K562 (cell line): Measurements from ENCODE around the gene TIMM17A. TPM values are rescaled to one million over a fixed set of nuclear protein-coding genes. Genes with fewer than 3 reads are reported as not detected.

ENCODE experiments used
- AFF1 ChIP-seq, 2 experiments: fragments of 450-650 bp; IDR thresholded peaks; 2 replicates each; pipeline ENCODE4 v1.6.1; 2018; ENCODE audit warnings: mild to moderate bottlenecking in 2 of 2, low read depth in 1 of 2; ENCODE audit not compliant: partially characterized antibody in 2 of 2
- ARNT ChIP-seq, 2 experiments: fragments of 450-650 bp; IDR thresholded peaks; 2 replicates each; pipeline ENCODE4 v1.6.1; 2016; ENCODE audit warnings: mild to moderate bottlenecking in 1 of 2
- BHLHE40 ChIP-seq: IDR thresholded peaks from 2 replicates; pipeline ENCODE4 v1.6.1; 2011; ENCODE audit warnings: low read length, improper control_type of control experiment
- CTCF ChIP-seq, 3 experiments: IDR thresholded peaks in 2 of 3; conservative IDR thresholded peaks in 1 of 3; 2 replicates each; pipeline ENCODE4 v1.5.1; 2011 to 2012; ENCODE audit warnings: low read length in 3 of 3, mild to moderate bottlenecking in 3 of 3, control low read depth in 2 of 3, improper control_type of control experiment in 1 of 3, inconsistent platforms in 1 of 3, low read depth in 1 of 3, mixed read lengths in 1 of 3, moderate library complexity in 1 of 3; ENCODE audit not compliant: insufficient read depth in 2 of 3
- ETV6 ChIP-seq, 3 experiments: fragments of 150-350 bp in 1 of 3; sonication (generic) in 1 of 3; formaldehyde crosslinking in 1 of 3; IDR thresholded peaks; 2 replicates each; pipeline versions ENCODE4 v1.6.1 to v1.8.0; 2014 to 2022; ENCODE audit warnings: borderline replicate concordance in 2 of 3, low read depth in 2 of 3, antibody characterized with exemption in 1 of 3, low read length in 1 of 3, mild to moderate bottlenecking in 1 of 3, missing genetic modification reagents in 1 of 3
- FOXA3 ChIP-seq, 2 experiments: fragments of 450-650 bp in 1 of 2; sonication (generic) in 1 of 2; formaldehyde crosslinking; IDR thresholded peaks in 1 of 2; conservative IDR thresholded peaks in 1 of 2; 2 replicates each; pipeline versions ENCODE4 v1.4.0 to v1.8.0; 2020 to 2022; ENCODE audit warnings: mild to moderate bottlenecking in 2 of 2, missing genetic modification reagents in 1 of 2
- L3MBTL2 ChIP-seq: fragments of 450-650 bp; IDR thresholded peaks from 2 replicates; pipeline ENCODE4 v1.6.1; 2016; ENCODE audit warnings: mild to moderate bottlenecking, moderate library complexity
- MAZ ChIP-seq, 2 experiments: fragments of 450-650 bp in 1 of 2; sonication (generic) in 1 of 2; formaldehyde crosslinking; IDR thresholded peaks in 1 of 2; conservative IDR thresholded peaks in 1 of 2; 2 replicates each; pipeline versions ENCODE4 v1.4.0 to v1.5.0; 2020; ENCODE audit warnings: mild to moderate bottlenecking in 1 of 2, missing genetic modification reagents in 1 of 2
- MTA2 ChIP-seq: fragments of 450-650 bp; IDR thresholded peaks from 2 replicates; pipeline ENCODE4 v1.6.1; 2016; ENCODE audit warnings: low read depth
- NCOA2 ChIP-seq, 2 experiments: fragments of 450-650 bp; IDR thresholded peaks; 2 replicates each; pipeline ENCODE4 v1.6.1; 2018; ENCODE audit warnings: mild to moderate bottlenecking in 2 of 2, moderate library complexity in 1 of 2; ENCODE audit not compliant: partially characterized antibody in 2 of 2
- NFXL1 ChIP-seq: fragments of 450-650 bp; formaldehyde crosslinking; IDR thresholded peaks from 2 replicates; pipeline ENCODE4 v1.4.0; 2021; ENCODE audit warnings: mild to moderate bottlenecking
- PPARD ChIP-seq: fragments of 250-450 bp; sonication (Bioruptor Pico); IDR thresholded peaks from 2 replicates; pipeline ENCODE4 v1.8.0; 2022; ENCODE audit warnings: inconsistent platforms, mild to moderate bottlenecking, moderate library complexity
- TFAM ChIP-seq: fragments of 250-450 bp; sonication (Bioruptor Pico); conservative IDR thresholded peaks from 2 replicates; pipeline ENCODE4 v1.5.0; 2021; ENCODE audit warnings: mild to moderate bottlenecking, moderate library complexity
- TRIM28 ChIP-seq: fragments of 450-650 bp; IDR thresholded peaks from 2 replicates; pipeline ENCODE4 v1.6.1; 2017
- ZBTB8A ChIP-seq: fragments of 450-650 bp; IDR thresholded peaks from 2 replicates; pipeline ENCODE4 v1.6.1; 2018; ENCODE audit warnings: mild to moderate bottlenecking, moderate library complexity; ENCODE audit not compliant: partially characterized antibody
- ZNF239 ChIP-seq: fragments of 250-450 bp; sonication (Bioruptor Pico); IDR thresholded peaks from 2 replicates; pipeline ENCODE4 v1.4.0; 2020; ENCODE audit warnings: mild to moderate bottlenecking
- ZNF282 ChIP-seq: sonication (generic); formaldehyde crosslinking; IDR thresholded peaks from 2 replicates; pipeline ENCODE4 v1.8.1; 2023; ENCODE audit warnings: missing genetic modification reagents
- ZNF431 ChIP-seq: sonication (generic); formaldehyde crosslinking; IDR thresholded peaks from 2 replicates; pipeline ENCODE4 v1.8.0; 2022; ENCODE audit warnings: mild to moderate bottlenecking, missing genetic modification reagents
- ZNF518B ChIP-seq: fragments of 250-450 bp; sonication (Bioruptor Pico); IDR thresholded peaks from 2 replicates; pipeline ENCODE4 v1.5.0; 2021; ENCODE audit warnings: mild to moderate bottlenecking, moderate library complexity
- polyA plus RNA-seq, 8 experiments: library from polyadenylated mRNA; depleted of rRNA in 4 of 8; stranded (reverse) in 5 of 8; unstranded in 3 of 8; fragments of >200 nt; fragmentation: Nextera tagmentation in 2 of 8; fragmentation: Illumina TruSeq in 1 of 8; extraction: Ambion mirVana in 2 of 8; extraction: Trizol in 1 of 8; gene quantifications; 2 replicates each; pipeline versions ENCODE4 v1.2.1 to v1.2.3, GENCODE V29; 2011 to 2014; ENCODE audit warnings: inconsistent platforms in 1 of 8, missing spikeins in 1 of 8
- total RNA-seq, 7 experiments: library from RNA; depleted of rRNA in 6 of 7; stranded (reverse); fragments of >200 nt in 6 of 7; fragmentation: Illumina TruSeq in 2 of 7; extraction: Trizol in 2 of 7; gene quantifications; 2 replicates each; pipeline versions ENCODE4 v1.2.1 to v1.2.3, GENCODE V29; 2011 to 2021; ENCODE audit warnings: low replicate concordance in 1 of 7

The TIMM17A gene
- total and polyA plus RNA-seq, 9 of the 15 experiments (the other 6 are each of a cell fraction or from before 2014, with no cell fraction given): 116 to 744 (median 180) TPM

- TF ChIP-seq ARNT (IDR thresholded peaks at IDR 0.05) (0 out of 4 replicates have a peak, but pooled peaks of 1 of the 2 experiments have one; percentile 34), NCOA2 (IDR thresholded peaks at IDR 0.05; ENCODE audit: partially characterized antibody in 2 of 2) (no peak), ZBTB8A (no peak), PPARD (no peak), MTA2 (no peak), ZNF282 (CRISPR knock-in tag) (no peak), ZNF518B (CRISPR knock-in tag) (no peak), FOXA3 (CRISPR knock-in tag; conservative IDR thresholded peaks at IDR 0.05 in 1 of 2, IDR thresholded peaks at IDR 0.05 in 1 of 2) (no peak), TFAM (CRISPR knock-in tag) (no peak), ETV6 (IDR thresholded peaks at IDR 0.05; ENCODE audit: borderline replicate concordance in 1 of 2, low read depth in 2 of 2, low read length in 1 of 2) (no peak), ETV6 (CRISPR knock-in tag; IDR thresholded peaks at IDR 0.05; ENCODE audit: borderline replicate concordance) (no peak), ZNF431 (CRISPR knock-in tag) (no peak), CTCF (IDR thresholded peaks at IDR 0.05 in 2 of 3, conservative IDR thresholded peaks at IDR 0.05 in 1 of 3; ENCODE audit: insufficient read depth in 2 of 3, low read depth in 1 of 3, low read length in 3 of 3) (no peak), MAZ (CRISPR knock-in tag; conservative IDR thresholded peaks at IDR 0.05 in 1 of 2, IDR thresholded peaks at IDR 0.05 in 1 of 2) (no peak), ZNF239 (CRISPR knock-in tag) (no peak), BHLHE40 (no peak), NFXL1 (CRISPR knock-in tag) (no peak), TRIM28 (peak; percentile 67; the same call in 1 of the 2 replicates), AFF1 (IDR thresholded peaks at IDR 0.05; ENCODE audit: low read depth in 1 of 2, partially characterized antibody in 2 of 2) (peak in 1 of 2 experiments; percentile 30), L3MBTL2 (0 out of 2 replicates have a peak, but pooled peaks have one; percentile 25)
Measured at GRCh38 chr1:201921952-201922558, 33.2 kb upstream of the TIMM17A start (continued).
